ENCODE measurements around the gene PRSS16. TPM values are rescaled to one million over a fixed set of nuclear protein-coding genes. Genes with fewer than 3 reads are reported as not detected.

PRSS16 gene
- total RNA-seq, 1 donor from 2014 or later: 4.5 TPM

- DNase-seq (ENCODE audit: low read depth) (peak; percentile 82), FAIRE-seq (no peak)
- Histone ChIP-seq H3K27me3 (ENCODE audit: control insufficient read depth, insufficient read depth, low read length) (no peaks in the 10 kb centered on the region), H3K4me3 (ENCODE audit: low read depth, low read length) (peak overlapping the region; percentile 77), H3K36me3 (ENCODE audit: control insufficient read depth, insufficient read depth, low read length) (peaks cover 2% of the 10 kb centered on the region)
- no peak for TF ChIP-seq CTCF (IDR thresholded peaks at IDR 0.05; ENCODE audit: insufficient read depth, low read length, severe bottlenecking)
These were observed 3.7 kb downstream of the PRSS16 start for GRCh38 chr6:27251112-27251605.

GRCh38 chr6:27251606-27252251, 4.2 kb downstream of the PRSS16 start:
- Histone ChIP-seq H3K4me3 (ENCODE audit: low read depth, low read length) (peak overlapping the region; percentile 77), H3K27me3 (ENCODE audit: control insufficient read depth, insufficient read depth, low read length) (no peaks in the 10 kb centered on the region), H3K36me3 (ENCODE audit: control insufficient read depth, insufficient read depth, low read length) (peaks cover 2% of the 10 kb centered on the region)
- peak; percentile 87 for DNase-seq (ENCODE audit: low read depth)
- no peak for FAIRE-seq
- peak; percentile 71 for TF ChIP-seq CTCF (IDR thresholded peaks at IDR 0.05; ENCODE audit: insufficient read depth, low read length, severe bottlenecking)

- no peak for DNase-seq (ENCODE audit: low read depth)
- Histone ChIP-seq H3K4me3 (ENCODE audit: low read depth, low read length) (no peak overlapping the region), H3K36me3 (ENCODE audit: control insufficient read depth, insufficient read depth, low read length) (peaks cover 2% of the 10 kb centered on the region), H3K27me3 (ENCODE audit: control insufficient read depth, insufficient read depth, low read length) (no peaks in the 10 kb centered on the region)
- FAIRE-seq: no peak
- TF ChIP-seq CTCF (IDR thresholded peaks at IDR 0.05; ENCODE audit: insufficient read depth, low read length, severe bottlenecking): no peak
These were observed 7.1 kb downstream of the PRSS16 start for GRCh38 chr6:27254566-27254965.

GRCh38 chr6:27255866-27256265, 8.4 kb downstream of the PRSS16 start:
- H3K27me3 ChIP-seq (ENCODE audit: control insufficient read depth, insufficient read depth, low read length): no peaks in the 10 kb centered on the region
- peaks cover 2% of the 10 kb centered on the region for H3K36me3 ChIP-seq (ENCODE audit: control insufficient read depth, insufficient read depth, low read length)
- DNase-seq (ENCODE audit: low read depth): no peak
- TF ChIP-seq CTCF (IDR thresholded peaks at IDR 0.05; ENCODE audit: insufficient read depth, low read length, severe bottlenecking): no peak
- no peak for FAIRE-seq
- no peak overlapping the region for H3K4me3 ChIP-seq (ENCODE audit: low read depth, low read length)

GRCh38 chr6:27260369-27260768, 12.9 kb downstream of the PRSS16 start:
- Histone ChIP-seq H3K4me3 (ENCODE audit: low read depth, low read length) (no peak overlapping the region), H3K27me3 (ENCODE audit: control insufficient read depth, insufficient read depth, low read length) (no peaks in the 10 kb centered on the region), H3K36me3 (ENCODE audit: control insufficient read depth, insufficient read depth, low read length) (no peaks in the 10 kb centered on the region)
- DNase-seq (ENCODE audit: low read depth): no peak
- no peak for TF ChIP-seq CTCF (IDR thresholded peaks at IDR 0.05; ENCODE audit: insufficient read depth, low read length, severe bottlenecking)
- FAIRE-seq: no peak

Measured in bronchial epithelial cell (primary cell).